ENCODE data around the gene BARHL1.
A peak's percentile ranks its signal among the peaks of the same experiment; 100 is the strongest.

Gene BARHL1

GRCh38 chr9:132609829-132610228 lies 27.4 kb downstream of the BARHL1 start:
- no peak for TF ChIP-seq CTCF (IDR thresholded peaks at IDR 0.05; ENCODE audit: insufficient read depth, low read length, missing control alignments)
- ChIA-PET CTCF (interaction anchor here (3.1 kb wide), 1 partner anchor 40 kb away, joined by 6 read pairs; no protein-coding TSS in a partner anchor), POLR2A (no interaction called here)
- DNase-seq (ENCODE audit: low read depth, low spot score), result peak; percentile 63
- H3K4me3 ChIP-seq (ENCODE audit: low read depth, low read length), result no peak overlapping the region

- H3K4me3 ChIP-seq (ENCODE audit: low read depth, low read length), result no peak overlapping the region
- TF ChIP-seq CTCF (IDR thresholded peaks at IDR 0.05; ENCODE audit: insufficient read depth, low read length, missing control alignments), result no peak
- POLR2A ChIA-PET, result no interaction called here
- no peak for DNase-seq (ENCODE audit: low read depth, low spot score)
- CTCF ChIA-PET, result interaction anchor here (3.1 kb wide), 1 partner anchor 39 kb away, joined by 6 read pairs; no protein-coding TSS in a partner anchor
Measured at GRCh38 chr9:132610661-132611060, 28.3 kb downstream of the BARHL1 start.

- H3K4me3 ChIP-seq (ENCODE audit: low read depth, low read length), result no peak overlapping the region
- TF ChIP-seq CTCF (IDR thresholded peaks at IDR 0.05; ENCODE audit: insufficient read depth, low read length, missing control alignments), result no peak
- no peak for DNase-seq (ENCODE audit: low read depth, low spot score)
- ChIA-PET POLR2A (no interaction called here), CTCF (no interaction called here)
Measured at GRCh38 chr9:132614324-132614723, 31.9 kb downstream of the BARHL1 start.

- no peak overlapping the region for H3K4me3 ChIP-seq (ENCODE audit: low read depth, low read length)
Measured at GRCh38 chr9:132615774-132616173, 33.4 kb downstream of the BARHL1 start.

GRCh38 chr9:132616725-132617124 lies 34.3 kb downstream of the BARHL1 start:
- TF ChIP-seq CTCF (IDR thresholded peaks at IDR 0.05; ENCODE audit: insufficient read depth, low read length, missing control alignments), result no peak
- no peak for DNase-seq (ENCODE audit: low read depth, low spot score)
- H3K4me3 ChIP-seq (ENCODE audit: low read depth, low read length), result no peak overlapping the region
- POLR2A ChIA-PET, result no interaction called here
- CTCF ChIA-PET, result no interaction called here

More at GRCh38 chr9:132615774-132616173, 33.4 kb downstream of the BARHL1 start:
- no peak for TF ChIP-seq CTCF (IDR thresholded peaks at IDR 0.05; ENCODE audit: insufficient read depth, low read length, missing control alignments)
- ChIA-PET CTCF (interaction anchor here (1.5 kb wide), 1 partner anchor 36 kb away, joined by 5 read pairs; no protein-coding TSS in a partner anchor), POLR2A (no interaction called here)
- no peak for DNase-seq (ENCODE audit: low read depth, low spot score)

GRCh38 chr9:132622159-132622558 lies 39.8 kb downstream of the BARHL1 start:
- DNase-seq (ENCODE audit: low read depth, low spot score), result no peak
- no peak for TF ChIP-seq CTCF (IDR thresholded peaks at IDR 0.05; ENCODE audit: insufficient read depth, low read length, missing control alignments)
- ChIA-PET CTCF (no interaction called here), POLR2A (interaction anchor here (0.6 kb wide), 1 partner anchor 268 kb away, joined by 3 read pairs; no protein-coding TSS in a partner anchor)
- H3K4me3 ChIP-seq (ENCODE audit: low read depth, low read length), result no peak overlapping the region
